Activated T-cell treated with anti-CD3 and anti-CD28 coated beads for 4 hours (primary cell): ENCODE data around the gene SLC31A1.
"Not testable (repeated sequence)": the region's sequence is repeated elsewhere in the genome, so short reads cannot be mapped to it uniquely, and the experiment has no call there.

ENCODE experiments used
- DNase-seq: peaks from one replicate; pipeline ENCODE4 v3.0.0-alpha.2; 2020

Gene SLC31A1

GRCh38 chr9:113221800-113222481 is 597 bp downstream of the SLC31A1 start:
- no peak for DNase-seq

GRCh38 chr9:113222482-113222841 is 1.1 kb downstream of the SLC31A1 start:
- DNase-seq: no peak

DNA sequence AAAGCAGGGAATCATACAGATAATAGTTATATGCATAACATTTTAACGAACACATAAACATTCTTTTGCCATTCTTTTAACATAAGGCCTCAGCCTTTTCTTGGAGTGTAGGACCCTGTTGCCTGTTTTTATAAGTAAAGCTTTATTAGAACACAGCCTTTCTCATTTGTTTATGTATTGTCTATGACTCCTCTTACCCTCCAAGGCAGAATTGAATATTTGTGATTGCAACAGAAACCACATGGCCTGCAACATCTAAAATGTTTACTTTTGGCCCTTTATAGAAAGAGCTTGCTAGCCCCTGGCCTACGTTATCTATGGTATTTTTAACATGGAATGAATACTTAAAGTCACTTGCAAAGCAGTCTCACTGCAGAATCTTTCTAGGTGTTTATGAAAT is 2.6 kb downstream of the SLC31A1 start:
- no peak for DNase-seq

GRCh38 chr9:113227436-113227835 is 6.1 kb downstream of the SLC31A1 start:
- no peak for DNase-seq

- DNase-seq: no peak
Observed at GRCh38 chr9:113228130-113228665, 6.9 kb downstream of the SLC31A1 start.

DNA sequence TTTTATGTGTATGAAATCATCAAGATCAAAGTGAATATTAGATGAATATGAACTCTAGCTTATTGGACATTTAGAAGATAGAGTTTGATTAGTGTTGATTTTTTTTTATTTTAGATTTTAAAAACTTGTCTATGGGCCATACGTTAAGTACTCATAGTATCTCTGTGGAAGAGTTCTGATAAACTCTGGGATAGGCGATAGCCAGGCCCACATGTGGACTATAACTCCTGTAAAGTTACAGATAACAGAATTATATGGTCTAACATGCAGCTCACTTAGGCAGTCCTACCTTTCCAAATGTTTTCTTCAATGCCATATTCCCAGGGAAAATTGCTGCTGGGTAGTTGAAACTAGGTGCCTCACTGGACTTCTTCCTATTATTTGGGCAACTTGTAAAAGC is 10.4 kb downstream of the SLC31A1 start:
- no peak for DNase-seq

- not testable (repeated sequence) for DNase-seq
Observed at GRCh38 chr9:113235701-113236255, 14.4 kb downstream of the SLC31A1 start.

DNA sequence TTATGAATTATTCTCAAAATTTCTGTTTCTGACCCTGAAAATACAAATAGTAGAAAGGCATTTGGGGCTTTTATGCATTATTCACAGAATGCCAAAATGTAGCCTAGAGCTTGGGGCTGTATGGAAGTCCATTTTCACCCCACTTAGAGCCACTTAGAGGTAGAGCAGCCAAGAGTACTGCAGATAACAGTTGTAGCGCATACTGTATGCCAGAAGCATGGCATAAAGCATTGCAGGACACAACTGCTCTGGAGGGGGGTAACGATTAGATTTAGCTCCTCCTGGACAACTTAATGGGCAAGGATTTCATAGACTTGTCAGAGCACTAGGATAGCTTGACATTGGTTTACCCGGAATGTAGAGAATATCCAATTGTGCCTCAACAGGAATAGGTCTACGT is 15.7 kb downstream of the SLC31A1 start:
- no peak for DNase-seq

DNA sequence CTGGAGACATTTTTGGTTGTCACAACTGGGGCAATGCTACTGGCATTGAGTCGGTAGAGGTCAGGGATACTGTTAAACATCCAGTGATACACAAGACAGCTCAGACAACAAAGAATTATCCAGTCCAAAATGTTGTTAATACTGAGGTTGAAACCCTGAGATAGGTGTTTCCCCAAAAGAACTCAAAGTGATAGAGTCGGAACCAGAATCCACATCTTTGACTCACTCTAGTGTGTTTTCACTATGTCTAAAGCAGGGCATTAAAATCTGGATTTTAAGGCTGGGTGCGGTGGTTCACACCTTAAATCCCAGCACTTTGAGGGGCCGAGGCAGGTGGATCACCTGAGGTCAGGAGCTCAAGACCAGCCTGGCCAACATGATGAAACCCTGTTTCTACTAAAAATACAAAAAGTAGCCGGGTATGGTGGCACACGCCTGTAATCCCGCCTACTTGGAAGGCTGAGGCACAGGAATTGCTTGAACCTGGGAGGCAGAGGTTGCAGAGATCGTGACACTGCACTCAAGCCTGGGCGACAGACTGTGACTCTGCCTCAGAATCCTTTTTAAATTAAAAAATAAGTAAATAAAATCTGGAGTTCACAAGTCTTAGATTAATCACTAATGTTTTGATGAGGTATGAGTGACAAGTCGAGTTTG is 17.0 kb downstream of the SLC31A1 start:
- DNase-seq: no peak

DNA sequence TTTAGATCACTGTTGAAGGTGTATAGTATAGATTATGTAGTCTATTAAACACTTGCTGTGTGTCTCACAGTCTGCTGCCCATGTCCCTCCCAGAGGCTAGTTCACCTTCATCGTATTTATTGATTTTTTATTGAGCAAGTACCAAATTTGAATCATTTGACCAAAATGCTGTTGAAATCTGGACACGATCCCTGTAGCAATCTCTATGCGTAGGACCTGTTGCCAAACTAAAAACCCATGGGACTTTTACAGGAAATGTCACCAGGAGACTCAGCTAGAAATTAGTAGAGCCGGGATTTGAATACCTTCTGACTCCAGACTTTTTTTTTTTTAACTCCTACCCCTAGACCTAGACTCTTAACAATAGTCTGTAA is 17.5 kb downstream of the SLC31A1 start:
- no peak for DNase-seq

DNA sequence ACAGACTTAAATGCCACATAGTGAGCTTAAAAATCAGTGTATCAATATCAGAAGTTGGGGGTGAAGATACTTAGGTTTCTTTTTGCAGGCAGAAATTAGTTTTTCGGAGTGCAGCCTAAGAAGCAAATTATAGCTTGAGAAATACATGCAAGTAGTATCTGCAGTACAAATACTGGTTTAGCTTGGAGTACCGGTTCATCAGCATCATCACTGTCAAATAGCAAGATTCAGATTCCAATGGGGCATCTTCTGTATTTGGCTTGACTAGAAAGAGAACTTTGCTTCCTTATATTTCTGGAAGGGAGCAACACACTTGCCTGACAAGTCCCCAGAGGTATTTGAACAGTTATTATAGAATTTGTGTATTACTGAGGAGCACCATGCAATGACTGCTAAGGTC is 19.8 kb downstream of the SLC31A1 start:
- DNase-seq: no peak

DNA sequence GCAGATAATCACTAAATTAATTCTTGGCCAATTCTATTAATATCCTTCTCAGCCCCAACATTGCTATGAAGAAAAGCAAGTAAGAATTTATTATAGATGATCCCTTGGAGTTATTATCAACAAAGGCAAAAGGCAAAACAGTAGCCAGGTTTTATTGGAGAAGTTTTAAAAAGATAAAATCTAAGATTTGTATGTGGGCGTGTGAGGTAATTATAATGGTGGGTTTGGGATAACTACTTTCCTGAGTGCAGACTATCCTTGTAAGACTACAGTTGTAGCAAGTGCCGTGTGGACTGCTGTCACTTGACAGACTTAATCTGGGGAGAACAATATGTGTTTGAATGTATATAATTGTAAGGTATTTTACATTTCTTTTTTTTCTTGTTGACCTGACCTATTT is 23.2 kb downstream of the SLC31A1 start:
- no peak for DNase-seq

DNA sequence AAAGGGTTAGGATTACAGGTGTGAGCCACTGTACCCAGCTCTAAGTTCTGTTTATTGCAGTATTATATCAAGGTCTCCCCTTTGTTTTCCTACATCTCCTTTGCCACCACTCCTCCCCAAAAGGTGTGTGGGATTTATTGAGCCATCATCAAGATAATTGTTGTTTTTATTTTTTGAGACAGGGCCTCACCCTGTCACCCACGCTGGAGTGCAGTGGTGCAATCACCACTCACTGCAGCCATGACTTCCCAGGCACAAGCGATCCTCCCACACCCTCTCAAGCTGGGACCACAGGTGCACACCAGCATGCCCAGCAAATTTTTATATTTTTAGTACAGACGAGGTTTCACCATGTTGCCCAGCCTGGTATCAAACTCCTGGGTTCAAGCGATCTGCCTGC is 24.6 kb downstream of the SLC31A1 start:
- DNase-seq: no peak

DNA sequence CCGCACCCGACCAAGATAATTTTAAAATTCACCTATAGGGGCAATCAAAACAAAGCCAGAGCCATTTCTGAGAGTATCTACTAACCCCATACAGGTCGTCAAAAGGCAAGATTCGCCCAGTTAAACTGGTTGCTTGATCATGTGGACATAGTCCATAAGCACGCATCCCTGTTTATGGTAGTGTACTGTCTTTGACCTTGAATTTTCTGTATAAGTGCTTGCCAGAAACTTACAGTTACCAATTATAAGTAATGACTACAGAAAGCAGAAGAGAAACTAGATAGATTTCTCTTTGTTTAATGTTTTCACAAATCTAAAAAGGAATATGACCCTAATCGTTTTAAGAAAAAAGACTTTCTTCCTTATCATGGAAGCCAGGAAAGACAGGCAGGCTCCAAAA is 25.6 kb downstream of the SLC31A1 start:
- DNase-seq: no peak

- DNase-seq: no peak
Observed at GRCh38 chr9:113247640-113248039, 26.3 kb downstream of the SLC31A1 start.

DNA sequence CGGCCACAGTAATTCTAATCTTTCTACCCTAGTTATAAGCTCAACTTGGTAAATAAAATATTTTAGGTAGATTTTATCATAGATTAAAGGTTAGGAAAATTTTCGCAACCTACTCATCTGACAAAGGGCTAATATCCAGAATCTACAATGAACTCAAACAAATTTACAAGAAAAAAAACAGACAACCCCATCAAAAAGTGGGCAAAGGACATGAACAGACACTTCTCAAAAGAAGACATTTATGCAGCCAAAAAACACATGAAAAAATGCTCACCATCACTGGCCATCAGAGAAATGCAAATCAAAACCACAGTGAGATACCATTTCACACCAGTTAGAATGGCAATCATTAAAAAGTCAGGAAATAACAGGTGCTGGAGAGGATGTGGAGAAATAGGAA is 28.3 kb downstream of the SLC31A1 start:
- not testable (repeated sequence) for DNase-seq

- no peak for DNase-seq
Observed at GRCh38 chr9:113250807-113251206, 29.5 kb downstream of the SLC31A1 start.

- no peak for DNase-seq
Observed at GRCh38 chr9:113254991-113255390, 33.6 kb downstream of the SLC31A1 start.

DNA sequence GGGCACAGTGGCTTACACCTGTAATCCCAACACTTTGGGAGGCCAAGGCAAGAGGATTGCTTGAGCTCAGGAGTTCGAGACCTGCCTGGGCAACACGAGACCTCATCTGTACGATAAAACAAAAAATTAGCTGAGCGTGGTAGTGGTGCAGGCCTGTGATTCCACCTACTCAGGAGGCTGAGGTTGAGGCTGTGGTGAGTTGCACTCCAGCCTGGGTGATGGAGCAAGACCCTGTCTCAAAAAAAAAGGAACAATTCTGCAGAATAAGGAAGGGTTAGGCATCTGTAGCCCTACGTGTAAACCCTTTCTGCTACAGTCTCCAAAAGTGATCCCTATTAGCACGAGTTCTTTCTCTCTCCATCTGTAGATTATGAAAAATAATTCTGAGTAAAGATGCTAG is 34.1 kb downstream of the SLC31A1 start:
- DNase-seq: no peak

DNA sequence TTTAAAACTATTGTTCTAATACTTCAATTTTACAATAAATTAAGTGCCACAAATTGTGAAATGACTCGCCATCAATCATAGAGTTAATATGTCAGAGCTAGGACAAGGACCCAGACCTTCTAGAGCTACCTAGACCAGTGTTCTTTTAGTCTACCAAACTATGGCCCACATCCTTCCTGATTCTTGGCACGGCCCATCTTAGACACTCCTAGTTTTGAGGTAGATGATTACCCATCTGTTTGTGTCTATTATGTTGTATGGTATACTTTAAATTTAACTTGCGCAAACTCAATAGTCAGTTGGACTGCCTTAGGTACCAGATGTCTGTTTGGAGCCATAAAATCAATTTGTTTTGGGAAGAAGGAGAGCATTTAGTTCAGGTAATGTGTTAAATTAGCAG is 36.5 kb downstream of the SLC31A1 start:
- no peak for DNase-seq

DNA sequence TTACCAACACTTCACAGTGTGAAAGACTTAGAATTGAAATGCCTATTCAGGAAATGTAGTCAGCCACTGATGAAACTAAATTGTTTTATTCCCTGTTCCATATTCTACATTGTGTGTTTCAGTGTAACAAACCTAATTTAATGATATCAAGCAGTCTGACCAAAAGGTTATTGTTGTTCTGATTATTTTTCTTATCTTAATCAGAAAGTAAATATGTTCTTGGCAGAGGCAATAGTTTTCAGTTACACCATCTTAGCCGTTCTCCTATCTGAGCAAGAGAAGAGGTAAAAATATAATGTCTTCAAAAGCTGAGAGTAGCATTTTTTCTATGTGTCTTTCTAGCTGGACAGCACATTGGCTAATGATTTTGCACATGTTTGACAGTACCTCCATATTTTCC is 36.9 kb downstream of the SLC31A1 start:
- no peak for DNase-seq

- DNase-seq: no peak
Observed at GRCh38 chr9:113261917-113262671, 40.8 kb downstream of the SLC31A1 start.

GRCh38 chr9:113266174-113266573 is 44.8 kb downstream of the SLC31A1 start:
- no peak for DNase-seq
